Activated T-cell treated with anti-CD3 and anti-CD28 coated beads, Interleukin-2, amount 50 U/mL, for 4 hours (primary cell): ENCODE measurements around the gene AKT3. TPM values are rescaled to one million over a fixed set of nuclear protein-coding genes. Genes with fewer than 3 reads are reported as not detected.

Experiments used
- ATAC-seq, 2 donors: fragments of 200-7000 bp; cut with Tn5 transposase; one replicate each; pipeline ENCODE4 v1.10.0; 2021
- DNase-seq: peaks from one replicate; pipeline ENCODE4 v3.0.0-alpha.2; 2020
- H3K27me3 Mint-ChIP-seq: one replicate; pipeline ENCODE4 v1.8.0; 2021; ENCODE audit warnings: low read depth, mixed read lengths
- H3K36me3 Mint-ChIP-seq: one replicate; pipeline ENCODE4 v1.8.0; 2022; ENCODE audit warnings: mixed read lengths; ENCODE audit not compliant: insufficient read depth
- H3K4me1 Mint-ChIP-seq: one replicate; pipeline ENCODE4 v1.8.0; 2021; ENCODE audit warnings: low read depth, mixed read lengths
- H3K4me3 Mint-ChIP-seq: one replicate; pipeline ENCODE4 v1.8.0; 2021; ENCODE audit warnings: mild to moderate bottlenecking, moderate library complexity, mixed read lengths
- H3K9me3 Mint-ChIP-seq: one replicate; pipeline ENCODE4 v1.8.0; 2021; ENCODE audit warnings: mixed read lengths
- total RNA-seq, 3 donors: library from RNA; stranded (reverse); gene quantifications; one replicate each; pipeline ENCODE4 v1.2.1, GENCODE V29; 2021

Gene AKT3
- total RNA-seq, 3 donors from 2014 or later, result 17.9 to 19.1 (median 18.3) TPM

DNA sequence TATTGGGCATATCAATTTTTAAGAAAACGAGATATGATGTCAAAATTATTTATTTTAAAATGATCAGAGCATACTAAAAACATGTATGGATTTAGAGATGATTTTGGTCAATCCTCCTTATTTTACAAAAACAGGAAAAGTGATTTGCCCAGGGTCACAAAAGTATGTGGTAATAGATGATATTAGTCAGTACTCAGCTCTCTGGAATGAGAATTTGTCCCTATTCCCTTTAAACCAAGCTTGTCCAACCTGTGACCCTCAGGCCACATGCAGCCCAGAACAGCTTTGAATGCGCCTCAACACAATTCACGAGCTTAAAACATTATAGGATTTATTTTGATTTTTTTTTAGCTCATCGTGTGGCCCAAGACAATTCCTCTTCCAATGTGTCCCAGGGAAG is 104.7 kb downstream of the AKT3 start:
- DNase-seq, result no peak
- Mint-ChIP-seq H3K4me1 (peaks cover 21% of the 10 kb centered on the region), H3K36me3 (peaks cover 11% of the 10 kb centered on the region), H3K27me3 (no peaks in the 10 kb centered on the region), H3K9me3 (no peaks in the 10 kb centered on the region), H3K4me3 (no peak overlapping the region)
- no peak for ATAC-seq

DNA sequence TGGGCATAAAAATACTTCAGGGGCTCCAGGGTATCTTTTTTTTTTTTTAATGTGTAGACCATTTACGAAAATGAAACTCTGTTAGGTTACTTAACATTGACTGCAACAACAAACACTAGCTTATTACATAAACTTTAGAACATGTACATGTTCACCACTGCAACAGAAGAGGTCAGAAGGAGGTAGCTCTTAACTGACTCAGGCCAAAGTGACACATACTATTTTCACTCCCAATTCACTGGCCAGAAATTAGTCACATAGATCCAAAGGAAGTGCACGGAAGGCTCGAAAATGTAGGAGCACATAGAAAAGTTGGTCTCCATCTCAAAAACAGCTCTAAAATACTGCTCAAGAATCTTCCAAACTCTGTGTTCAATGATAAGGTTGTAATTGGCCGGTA is 107.2 kb downstream of the AKT3 start:
- no peak for ATAC-seq
- H3K27me3 Mint-ChIP-seq, result no peaks in the 10 kb centered on the region

DNA sequence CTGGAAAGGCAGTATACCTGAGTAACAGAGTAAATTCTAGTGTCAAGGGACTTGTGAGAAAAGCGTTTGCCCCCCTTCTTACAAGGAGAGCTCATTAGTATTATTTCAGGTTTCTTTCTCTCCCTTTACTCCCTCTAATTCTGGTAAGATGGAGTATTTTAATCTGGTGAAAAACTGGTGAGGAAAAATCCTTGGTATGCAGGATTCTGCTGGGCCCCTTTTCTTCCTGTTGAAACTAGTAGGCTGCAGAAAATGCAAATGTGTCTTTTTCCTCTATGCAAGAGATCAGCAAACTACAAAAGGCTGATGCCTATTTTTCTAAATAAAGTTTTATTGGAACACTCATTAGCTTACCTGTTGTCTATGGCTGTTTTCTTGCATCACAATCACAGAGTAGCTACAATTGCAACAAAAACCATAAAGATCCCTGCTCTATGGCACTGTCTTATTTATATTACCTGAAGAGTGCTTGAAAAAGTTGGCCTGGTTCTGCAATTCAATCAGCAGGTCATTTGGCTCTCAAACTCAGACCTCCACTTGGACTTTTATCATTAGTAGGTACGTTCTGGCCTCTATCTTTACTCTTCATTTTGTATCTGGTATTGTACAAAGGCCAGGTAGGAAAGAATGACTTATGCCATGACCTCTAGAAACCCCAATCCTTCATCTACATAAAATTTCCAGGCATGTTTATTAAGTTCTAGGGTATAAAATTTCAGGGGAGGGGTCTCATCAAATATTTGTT is 109.6 kb downstream of the AKT3 start:
- Mint-ChIP-seq H3K27me3 (no peaks in the 10 kb centered on the region), H3K4me1 (peaks cover 30% of the 10 kb centered on the region), H3K36me3 (peaks cover 19% of the 10 kb centered on the region), H3K4me3 (no peak overlapping the region), H3K9me3 (no peaks in the 10 kb centered on the region)
- DNase-seq, result no peak
- ATAC-seq, result no peak

More for the DNA sequence above, 107.2 kb downstream of the AKT3 start:
- H3K4me1 Mint-ChIP-seq, result peaks cover 22% of the 10 kb centered on the region
- no peak overlapping the region for H3K4me3 Mint-ChIP-seq
- peaks cover 14% of the 10 kb centered on the region for H3K36me3 Mint-ChIP-seq
- no peak for DNase-seq
- no peaks in the 10 kb centered on the region for H3K9me3 Mint-ChIP-seq

DNA sequence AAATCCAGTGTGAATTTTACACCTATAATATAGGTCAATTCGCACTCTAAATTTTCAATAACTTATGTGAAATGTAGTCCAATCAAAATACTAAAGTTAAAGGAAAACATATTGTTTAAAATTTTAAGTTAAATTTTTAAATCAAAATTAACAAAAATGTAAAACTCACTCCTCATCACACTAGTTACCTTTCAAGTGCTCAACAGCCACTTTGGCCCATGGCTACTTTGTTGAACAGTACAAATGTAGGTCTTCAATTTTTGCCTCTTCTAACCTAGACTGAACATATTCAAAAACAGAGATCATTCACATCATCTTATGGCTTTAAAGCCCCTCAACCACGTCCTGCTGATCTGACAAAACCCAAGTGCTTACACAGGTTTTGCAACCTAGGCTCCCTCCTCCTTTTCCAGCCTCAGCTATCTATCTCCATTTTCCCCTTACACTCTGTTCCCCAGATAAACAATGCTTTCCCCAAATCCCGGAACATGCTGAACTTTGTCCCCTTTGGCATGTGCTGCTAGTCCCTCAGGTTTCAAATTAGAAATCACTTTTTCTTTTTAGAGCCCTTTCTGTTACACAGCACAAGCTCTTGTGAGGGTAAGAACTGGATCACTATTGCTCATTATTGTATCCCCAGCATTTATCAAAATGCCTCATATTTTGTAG is 110.6 kb downstream of the AKT3 start:
- ATAC-seq (no peak), DNase-seq (no peak)
- Mint-ChIP-seq H3K4me3 (no peak overlapping the region), H3K27me3 (no peaks in the 10 kb centered on the region), H3K36me3 (peaks cover 21% of the 10 kb centered on the region), H3K4me1 (peaks cover 35% of the 10 kb centered on the region), H3K9me3 (no peaks in the 10 kb centered on the region)

DNA sequence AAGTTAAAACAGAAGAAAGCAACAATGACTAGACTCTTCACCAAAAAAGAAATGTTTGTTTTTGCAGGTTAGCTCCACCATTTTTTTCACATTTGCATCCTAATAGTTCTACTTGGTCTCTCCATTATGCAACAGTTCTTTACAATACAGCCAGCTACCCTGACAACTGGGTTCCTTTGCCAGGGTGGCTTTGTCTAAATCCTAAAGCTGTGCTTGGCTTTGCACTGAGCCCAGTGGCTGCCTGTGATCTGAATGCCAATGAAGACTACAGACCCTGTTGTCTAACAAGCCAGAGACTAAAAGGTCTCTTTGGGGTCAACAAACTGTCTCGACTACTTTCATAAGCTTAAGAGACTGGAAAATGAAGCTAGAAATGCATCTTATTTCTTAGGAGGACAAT is 112.0 kb downstream of the AKT3 start:
- H3K27me3 Mint-ChIP-seq, result no peaks in the 10 kb centered on the region
- no peak overlapping the region for H3K4me3 Mint-ChIP-seq
- H3K9me3 Mint-ChIP-seq, result no peaks in the 10 kb centered on the region
- H3K36me3 Mint-ChIP-seq, result peaks cover 20% of the 10 kb centered on the region
- peaks cover 33% of the 10 kb centered on the region for H3K4me1 Mint-ChIP-seq
- ATAC-seq, result no peak
- DNase-seq, result no peak

DNA sequence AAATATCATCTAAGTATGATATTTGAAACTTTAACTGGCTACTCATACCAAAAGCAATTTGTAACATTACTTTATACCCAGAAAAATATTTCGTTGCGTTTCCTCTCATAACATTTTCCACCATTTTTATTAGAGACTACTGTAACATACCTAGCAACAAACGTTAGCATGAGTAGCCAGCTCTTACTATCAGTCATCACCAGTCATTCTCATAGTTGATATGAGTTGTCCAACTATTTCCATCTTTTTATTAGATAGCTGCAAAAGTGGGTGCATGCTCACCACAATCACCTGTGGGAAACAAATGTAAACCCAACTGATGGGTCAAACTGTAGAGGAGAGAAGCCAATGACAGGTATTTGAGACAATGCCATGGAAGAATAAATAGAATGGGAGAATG is 114.6 kb downstream of the AKT3 start:
- no peak for DNase-seq
- H3K4me3 Mint-ChIP-seq, result no peak overlapping the region
- no peaks in the 10 kb centered on the region for H3K9me3 Mint-ChIP-seq
- ATAC-seq, result peak in 1 of 2 donors; percentile 56
- peaks cover 36% of the 10 kb centered on the region for H3K4me1 Mint-ChIP-seq
- peaks cover 16% of the 10 kb centered on the region for H3K36me3 Mint-ChIP-seq
- no peaks in the 10 kb centered on the region for H3K27me3 Mint-ChIP-seq

DNA sequence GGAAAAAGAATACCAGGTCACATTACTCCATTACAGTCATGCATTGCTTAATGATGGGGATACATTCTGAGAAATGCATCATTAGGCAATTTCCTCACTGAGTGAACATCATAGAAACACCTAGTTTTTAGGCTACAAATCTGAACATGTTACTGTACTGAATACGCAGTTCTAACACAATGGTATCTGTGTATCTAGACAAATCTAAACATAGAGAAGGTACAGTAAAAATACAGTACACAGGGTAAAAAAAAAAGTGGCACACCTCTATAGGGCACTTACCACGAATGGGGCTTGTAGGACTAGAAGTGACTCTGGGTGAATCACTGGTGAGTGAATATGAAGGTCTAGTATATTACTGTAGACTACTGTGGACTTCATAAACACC is 115.7 kb downstream of the AKT3 start:
- Mint-ChIP-seq H3K27me3 (no peaks in the 10 kb centered on the region), H3K9me3 (no peaks in the 10 kb centered on the region), H3K4me3 (no peak overlapping the region), H3K4me1 (peaks cover 34% of the 10 kb centered on the region), H3K36me3 (peaks cover 20% of the 10 kb centered on the region)
- no peak for ATAC-seq
- DNase-seq, result no peak

DNA sequence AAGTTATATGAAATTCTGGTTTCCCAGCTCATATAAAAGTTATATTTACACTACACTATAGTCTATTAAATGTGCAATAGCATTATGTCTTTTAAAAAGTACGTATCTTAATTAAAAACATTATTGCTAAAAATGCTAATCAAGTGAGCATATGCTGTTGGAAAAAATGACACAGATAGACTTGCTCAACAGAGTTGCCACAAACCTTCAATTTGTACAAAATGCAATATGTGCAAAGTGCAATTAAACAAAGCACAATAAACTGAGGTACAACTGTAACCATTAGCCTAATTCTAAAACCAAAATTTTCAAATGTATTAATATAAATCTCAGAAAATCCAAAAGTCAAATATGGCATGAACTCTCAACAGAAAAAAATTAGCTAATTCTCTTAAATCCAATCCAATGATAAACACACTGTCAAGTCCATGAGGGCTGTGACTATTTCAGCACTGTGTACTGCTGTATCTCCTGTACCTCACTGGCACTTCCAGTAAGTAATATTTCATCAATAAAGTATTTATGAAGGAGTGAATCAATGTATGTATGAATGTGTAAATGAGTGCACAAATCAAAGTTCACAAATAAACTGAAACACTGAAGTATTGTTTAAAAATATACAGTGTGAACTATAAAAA is 116.3 kb downstream of the AKT3 start:
- ATAC-seq (no peak), DNase-seq (no peak)
- Mint-ChIP-seq H3K36me3 (peaks cover 20% of the 10 kb centered on the region), H3K4me3 (no peak overlapping the region), H3K9me3 (no peaks in the 10 kb centered on the region), H3K4me1 (peaks cover 35% of the 10 kb centered on the region), H3K27me3 (no peaks in the 10 kb centered on the region)

DNA sequence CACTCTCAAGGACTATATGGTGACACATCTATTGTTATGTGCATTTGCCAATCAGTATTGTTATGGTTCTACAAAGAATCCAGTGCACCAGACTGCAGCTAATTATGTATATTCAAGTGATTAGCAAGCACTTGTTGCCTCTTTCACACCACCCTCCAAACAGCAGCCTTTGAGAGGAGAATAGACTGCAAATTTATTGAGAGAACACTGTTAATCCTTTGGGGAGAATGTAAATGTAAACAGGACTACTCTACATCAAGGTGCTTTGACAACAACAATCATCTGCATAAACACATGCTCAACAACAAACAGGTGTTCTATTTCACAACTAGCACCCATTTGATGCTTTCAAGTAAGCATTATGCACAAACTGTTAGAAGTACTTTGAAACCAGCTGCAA is 117.4 kb downstream of the AKT3 start:
- no peak overlapping the region for H3K4me3 Mint-ChIP-seq
- DNase-seq (no peak), ATAC-seq (no peak)
- no peaks in the 10 kb centered on the region for H3K27me3 Mint-ChIP-seq
- H3K36me3 Mint-ChIP-seq, result peaks cover 21% of the 10 kb centered on the region
- no peaks in the 10 kb centered on the region for H3K9me3 Mint-ChIP-seq
- H3K4me1 Mint-ChIP-seq, result peaks cover 38% of the 10 kb centered on the region

DNA sequence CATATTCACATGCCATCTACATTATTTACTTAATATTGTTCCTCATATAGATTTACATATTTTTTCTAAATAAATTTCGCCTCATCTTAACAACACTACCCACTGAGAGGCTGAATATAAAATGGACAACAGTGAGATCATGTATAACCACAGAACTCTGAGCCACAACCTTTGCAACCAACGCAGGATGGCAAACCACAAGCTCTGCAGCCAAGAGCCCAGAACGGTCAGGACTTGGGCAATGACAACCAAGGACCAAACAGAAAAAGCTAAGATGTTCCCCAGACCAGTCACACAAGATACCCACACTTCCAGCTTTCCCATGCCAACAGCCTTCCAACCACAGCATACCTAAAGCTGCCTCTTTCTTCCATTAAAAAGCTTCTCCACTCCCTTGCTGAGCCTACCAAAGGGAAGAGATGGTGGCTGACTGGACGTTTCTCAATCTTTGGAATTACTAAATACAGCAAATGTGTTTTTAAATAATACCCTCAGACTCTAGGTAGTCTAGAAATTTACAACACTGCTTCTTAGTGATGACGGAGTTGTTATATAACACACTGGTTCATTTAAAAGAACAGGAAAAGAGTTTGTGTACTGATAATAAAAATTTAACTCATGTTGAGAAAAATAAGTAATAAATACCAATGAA is 117.9 kb downstream of the AKT3 start:
- Mint-ChIP-seq H3K27me3 (no peaks in the 10 kb centered on the region), H3K4me1 (peaks cover 38% of the 10 kb centered on the region), H3K36me3 (peaks cover 21% of the 10 kb centered on the region), H3K9me3 (no peaks in the 10 kb centered on the region), H3K4me3 (no peak overlapping the region)
- DNase-seq (no peak), ATAC-seq (no peak)

DNA sequence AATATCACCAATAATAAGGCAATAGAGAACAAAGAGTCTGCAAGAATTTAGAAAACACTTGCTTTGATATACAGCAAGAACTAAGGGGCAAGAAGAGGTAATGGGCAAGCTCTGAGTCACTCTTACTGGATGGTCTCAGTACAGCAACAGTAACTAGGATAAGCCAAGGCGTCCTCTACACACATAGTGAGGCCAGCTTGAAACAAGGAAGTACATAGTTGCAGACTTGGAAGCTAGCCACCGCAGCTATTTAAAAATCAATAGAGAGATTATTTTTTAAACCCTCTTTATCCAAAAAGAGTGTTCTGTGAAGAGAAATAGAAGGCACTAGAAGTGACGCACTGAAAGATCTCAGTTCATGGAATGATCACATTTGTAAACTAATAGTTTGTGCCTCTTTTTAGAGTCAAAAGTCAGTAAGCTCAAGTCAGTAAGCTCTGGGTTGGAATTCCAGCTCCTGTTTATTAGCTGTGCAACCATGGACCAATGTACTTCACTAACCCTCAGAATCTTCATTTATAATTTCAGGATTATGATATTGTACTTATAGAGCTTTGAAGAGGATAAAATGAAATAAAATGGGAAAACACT is 118.6 kb downstream of the AKT3 start:
- no peaks in the 10 kb centered on the region for H3K9me3 Mint-ChIP-seq
- H3K36me3 Mint-ChIP-seq, result peaks cover 17% of the 10 kb centered on the region
- H3K4me1 Mint-ChIP-seq, result peaks cover 35% of the 10 kb centered on the region
- ATAC-seq, result no peak
- DNase-seq, result no peak
- H3K27me3 Mint-ChIP-seq, result no peaks in the 10 kb centered on the region
- no peak overlapping the region for H3K4me3 Mint-ChIP-seq

DNA sequence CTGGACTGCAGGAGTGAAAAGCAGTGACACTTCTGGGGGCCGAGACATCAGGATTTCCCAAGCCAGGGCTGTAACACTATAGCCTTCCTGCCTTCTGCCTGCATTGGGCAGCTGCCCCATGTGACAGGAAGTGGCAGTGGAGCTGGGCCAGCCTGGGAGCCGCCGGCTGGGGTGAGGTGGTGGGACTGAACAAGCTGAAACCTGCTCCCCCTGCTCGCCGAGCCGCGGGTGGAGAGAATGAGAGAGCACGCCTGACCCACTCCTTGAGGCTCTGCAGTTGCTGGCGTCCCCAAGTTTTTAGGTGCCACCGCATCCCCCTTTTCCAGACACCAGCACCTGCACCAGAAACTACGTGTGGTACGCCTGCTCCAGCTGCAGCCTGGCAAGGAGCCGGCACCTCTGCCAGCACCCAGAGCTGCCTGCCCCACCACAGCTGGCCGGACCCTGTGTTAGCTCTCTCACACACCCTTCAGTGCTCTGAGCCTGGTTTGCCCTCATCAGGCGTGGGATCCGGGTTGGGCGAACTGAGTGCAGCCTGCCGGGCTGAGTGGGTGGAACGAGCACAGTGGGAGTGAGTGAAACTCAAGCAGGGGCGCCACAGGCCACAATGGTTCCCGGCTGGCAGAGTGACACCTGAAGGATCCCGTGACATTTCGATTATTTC is 119.4 kb downstream of the AKT3 start:
- H3K4me1 Mint-ChIP-seq, result peaks cover 35% of the 10 kb centered on the region
- peaks cover 19% of the 10 kb centered on the region for H3K36me3 Mint-ChIP-seq
- H3K4me3 Mint-ChIP-seq, result no peak overlapping the region
- ATAC-seq (no peak), DNase-seq (no peak)
- no peaks in the 10 kb centered on the region for H3K9me3 Mint-ChIP-seq
- H3K27me3 Mint-ChIP-seq, result no peaks in the 10 kb centered on the region

DNA sequence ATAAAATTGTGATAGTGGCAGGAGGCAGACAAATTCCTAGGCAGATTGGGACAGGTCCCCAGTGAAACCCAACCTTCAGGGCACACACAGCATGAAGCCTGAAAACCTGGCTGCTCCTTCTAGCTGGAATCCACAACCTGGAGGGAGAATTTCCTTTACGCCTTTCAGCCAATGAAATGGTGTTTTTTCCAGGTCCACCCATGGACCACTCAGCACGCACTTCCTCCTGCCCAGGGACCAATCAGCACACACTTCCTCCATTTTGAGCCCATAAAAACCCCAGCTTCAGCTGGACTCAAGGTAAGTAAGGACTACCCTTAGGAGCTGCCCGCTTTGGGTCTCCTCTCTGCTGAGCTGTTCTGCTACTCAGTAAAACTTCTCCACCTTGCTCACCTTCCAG is 120.1 kb downstream of the AKT3 start:
- no peak for ATAC-seq
- Mint-ChIP-seq H3K4me3 (no peak overlapping the region), H3K27me3 (no peaks in the 10 kb centered on the region), H3K36me3 (peaks cover 17% of the 10 kb centered on the region), H3K9me3 (no peaks in the 10 kb centered on the region), H3K4me1 (peaks cover 33% of the 10 kb centered on the region)
- DNase-seq, result no peak
